PFSK-1 (cell line): ENCODE measurements around the gene PXT1.

Experiments
- POLR2AphosphoS5 ChIP-seq: IDR thresholded peaks from 2 replicates; pipeline ENCODE4 v1.6.1; 2012; ENCODE audit warnings: low read depth, mild to moderate bottlenecking, control low read depth, low read length, moderate library complexity
- SIN3A ChIP-seq: IDR thresholded peaks from 2 replicates; pipeline ENCODE4 v1.6.1; 2012; ENCODE audit warnings: mild to moderate bottlenecking, low read length, moderate library complexity, borderline replicate concordance; ENCODE audit not compliant: insufficient read depth
- TAF1 ChIP-seq: IDR thresholded peaks from 2 replicates; pipeline ENCODE4 v1.6.1; 2012; ENCODE audit warnings: low read length, control low read depth, borderline replicate concordance; ENCODE audit not compliant: insufficient read depth

- TF ChIP-seq POLR2AphosphoS5 (no peak), TAF1 (no peak), SIN3A (no peak)
Observed at GRCh38 chr6:36360241-36361054, 82.2 kb downstream of the PXT1 start.
